Karpas-422 (cell line): ENCODE results near the gene POLE2. TPM values are rescaled to one million over a fixed set of nuclear protein-coding genes. Genes with fewer than 3 reads are reported as not detected.
A peak's percentile ranks its signal among the peaks of the same experiment; 100 is the strongest.

Experiments used
- DNase-seq: peaks from one replicate; pipeline ENCODE4 v3.0.0-alpha.2; 2015
- H2AFZ ChIP-seq: fragments of 200-600 bp; sonication (generic); 2 replicates; pipeline ENCODE4 v1.6.1; 2014; ENCODE audit warnings: antibody characterized with exemption, low read length, mixed read lengths
- H3K27ac ChIP-seq: fragments of 200-600 bp; sonication (generic); 2 replicates; pipeline ENCODE4 v1.5.1; 2014; ENCODE audit warnings: mild to moderate bottlenecking, low read length, moderate library complexity
- H3K27me3 ChIP-seq: fragments of 200-600 bp; sonication (generic); 2 replicates; pipeline ENCODE4 v1.6.1; 2014; ENCODE audit warnings: low read length, mixed read lengths
- H3K36me3 ChIP-seq: fragments of 200-600 bp; sonication (generic); 2 replicates; pipeline ENCODE4 v1.6.1; 2014; ENCODE audit warnings: low read length, mixed read lengths; ENCODE audit not compliant: insufficient read depth
- H3K4me1 ChIP-seq: fragments of 200-600 bp; sonication (generic); 2 replicates; pipeline ENCODE4 v1.6.1; 2014; ENCODE audit warnings: mild to moderate bottlenecking, low read length, mixed read lengths
- H3K4me2 ChIP-seq: fragments of 200-600 bp; sonication (generic); 2 replicates; pipeline ENCODE4 v1.6.1; 2014; ENCODE audit warnings: low read length, low read depth, mild to moderate bottlenecking; ENCODE audit not compliant: poor library complexity, severe bottlenecking
- H3K4me3 ChIP-seq: fragments of 200-600 bp; sonication (generic); 2 replicates; pipeline ENCODE4 v1.5.1; 2014; ENCODE audit warnings: mild to moderate bottlenecking, antibody characterized with exemption, low read length, mixed read lengths
- H3K79me2 ChIP-seq: fragments of 200-600 bp; sonication (generic); 2 replicates; pipeline ENCODE4 v1.6.1; 2014; ENCODE audit warnings: mild to moderate bottlenecking, low read length, mixed read lengths
- H3K9ac ChIP-seq: fragments of 200-600 bp; sonication (generic); 2 replicates; pipeline ENCODE4 v1.6.0; 2014; ENCODE audit warnings: low read length
- H3K9me2 ChIP-seq: fragments of 200-600 bp; sonication (generic), shearing (Covaris generic); replicated peaks from 2 replicates; pipeline ENCODE4 v1.6.0; 2014; ENCODE audit warnings: mild to moderate bottlenecking, low read length, moderate library complexity; ENCODE audit not compliant: insufficient read depth
- H3K9me3 ChIP-seq: fragments of 300-700, 200-600 bp; sonication (generic); 2 replicates; pipeline ENCODE4 v1.6.1; 2014; ENCODE audit warnings: low read length, mixed read lengths
- H4K20me1 ChIP-seq: fragments of 200-600 bp; sonication (generic); 2 replicates; pipeline ENCODE4 v1.6.1; 2014; ENCODE audit warnings: mild to moderate bottlenecking, antibody characterized with exemption, low read length, low read depth; ENCODE audit not compliant: insufficient read depth
- total RNA-seq: library from RNA; depleted of rRNA; stranded (reverse); fragments of >200 nt; shearing (Covaris generic); gene quantifications from 2 replicates; pipeline ENCODE4 v1.2.3, GENCODE V29; 2014; ENCODE audit warnings: low replicate concordance

POLE2 gene
- total RNA-seq, 1 experiment from 2014 or later = 51.0 TPM

GRCh38 chr14:49633640-49634546 lies 54.1 kb downstream of the POLE2 start:
- Histone ChIP-seq H3K36me3 (peaks cover 36% of the 10 kb centered on the region), H3K79me2 (peaks cover 96% of the 10 kb centered on the region), H4K20me1 (peaks cover 26% of the 10 kb centered on the region), H3K9ac (peak overlapping the region; percentile 97), H3K4me2 (peak overlapping the region; percentile 95), H3K4me3 (peak overlapping the region; percentile 88), H3K9me2 (no peaks in the 10 kb centered on the region), H3K27ac (peak overlapping the region; percentile 90), H3K4me1 (peaks cover 46% of the 10 kb centered on the region), H3K27me3 (no peaks in the 10 kb centered on the region), H2AFZ (peak overlapping the region; percentile 52; the same call in 1 of the 2 replicates), H3K9me3 (no peaks in the 10 kb centered on the region)
- peak; percentile 98 for DNase-seq

- Histone ChIP-seq H3K4me3 (peak overlapping the region; percentile 95), H3K27me3 (no peaks in the 10 kb centered on the region), H4K20me1 (peaks cover 35% of the 10 kb centered on the region), H3K4me2 (peak overlapping the region; percentile 96), H2AFZ (no peak overlapping the region), H3K9me3 (no peaks in the 10 kb centered on the region), H3K9ac (peak overlapping the region; percentile 95; the same call in 1 of the 2 replicates), H3K9me2 (no peaks in the 10 kb centered on the region), H3K36me3 (peaks cover 35% of the 10 kb centered on the region), H3K79me2 (peaks cover 93% of the 10 kb centered on the region), H3K27ac (peak overlapping the region; percentile 90), H3K4me1 (peaks cover 54% of the 10 kb centered on the region)
- DNase-seq = no peak
Measured at GRCh38 chr14:49623941-49624839, 63.8 kb downstream of the POLE2 start.

GRCh38 chr14:49623387-49623786 lies 64.6 kb downstream of the POLE2 start:
- Histone ChIP-seq H3K27ac (peak overlapping the region; percentile 90), H3K4me1 (peaks cover 54% of the 10 kb centered on the region), H4K20me1 (peaks cover 38% of the 10 kb centered on the region), H3K9me2 (no peaks in the 10 kb centered on the region), H3K36me3 (peaks cover 42% of the 10 kb centered on the region), H3K4me3 (peak overlapping the region; percentile 95), H3K79me2 (peaks cover 93% of the 10 kb centered on the region), H2AFZ (no peak overlapping the region), H3K4me2 (peak overlapping the region; percentile 96), H3K27me3 (no peaks in the 10 kb centered on the region), H3K9me3 (no peaks in the 10 kb centered on the region), H3K9ac (peak overlapping the region; percentile 95)
- no peak for DNase-seq

GRCh38 chr14:49622022-49622607 lies 65.9 kb downstream of the POLE2 start:
- Histone ChIP-seq H3K27me3 (no peaks in the 10 kb centered on the region), H3K9ac (peak overlapping the region; percentile 95), H3K36me3 (peaks cover 49% of the 10 kb centered on the region), H3K27ac (peak overlapping the region; percentile 90), H2AFZ (no peak overlapping the region), H3K9me2 (no peaks in the 10 kb centered on the region), H3K4me3 (peak overlapping the region; percentile 95), H4K20me1 (peaks cover 43% of the 10 kb centered on the region), H3K4me2 (peak overlapping the region; percentile 96), H3K4me1 (peaks cover 62% of the 10 kb centered on the region), H3K9me3 (no peaks in the 10 kb centered on the region), H3K79me2 (peaks cover 91% of the 10 kb centered on the region)
- DNase-seq = no peak

- Histone ChIP-seq H3K4me1 (peaks cover 65% of the 10 kb centered on the region), H3K4me3 (peak overlapping the region; percentile 95), H2AFZ (peak overlapping the region; percentile 73; the same call in 1 of the 2 replicates), H3K4me2 (peak overlapping the region; percentile 96), H3K9ac (peak overlapping the region; percentile 95), H3K79me2 (peaks cover 87% of the 10 kb centered on the region), H3K27me3 (no peaks in the 10 kb centered on the region), H4K20me1 (peaks cover 43% of the 10 kb centered on the region), H3K9me3 (no peaks in the 10 kb centered on the region), H3K9me2 (no peaks in the 10 kb centered on the region), H3K27ac (peak overlapping the region; percentile 90), H3K36me3 (peaks cover 46% of the 10 kb centered on the region)
- DNase-seq = peak; percentile 96
Measured at GRCh38 chr14:49621114-49621881, 66.7 kb downstream of the POLE2 start.

GRCh38 chr14:49620182-49621113 lies 67.6 kb downstream of the POLE2 start, which contains the start of the genes MGAT2 and RPL36AL:
Gene MGAT2 (plus strand): TSS chr14:49620799. CDS start chr14:49621269, 470 bp downstream.
Gene RPL36AL (minus strand): TSS chr14:49620626. CDS start chr14:49619104, 1,522 bp downstream.
- H3K27me3 ChIP-seq = no peaks in the 10 kb centered on the region
- peak; percentile 100 for DNase-seq
- peak within 1 kb of the TSS; percentile 95 for H3K4me3 ChIP-seq
- H3K27ac ChIP-seq = peak within 1 kb of the TSS; percentile 90
- H4K20me1 ChIP-seq = peaks cover 43% of the 10 kb centered on the region
- H3K9me3 ChIP-seq = no peaks in the 10 kb centered on the region
- H3K79me2 ChIP-seq = peaks cover 81% of the 10 kb centered on the region
- H2AFZ ChIP-seq = peak within 1 kb of the TSS; percentile 73; the same call in 1 of the 2 replicates
- peaks cover 62% of the 10 kb centered on the region for H3K4me1 ChIP-seq
- peak within 1 kb of the TSS; percentile 96 for H3K4me2 ChIP-seq
- H3K9me2 ChIP-seq = no peaks in the 10 kb centered on the region
- H3K36me3 ChIP-seq = peaks cover 42% of the 10 kb centered on the region
- H3K9ac ChIP-seq = peak within 1 kb of the TSS; percentile 95
